Stimulated activated CD8-positive, alpha-beta memory T cell treated with anti-CD3 and anti-CD28 coated beads, Interleukin-4, amount 100 ng/mL, for 1 hour (primary cell): ENCODE measurements around the gene CHD3.
A peak's percentile ranks its signal among the peaks of the same experiment; 100 is the strongest.
"Not testable (repeated sequence)": the region's sequence is repeated elsewhere in the genome, so short reads cannot be mapped to it uniquely, and the experiment has no call there.

Experiments used
- DNase-seq, 2 donors: peaks; one replicate each; pipeline ENCODE4 v3.0.0-alpha.2; 2020; ENCODE audit warnings: low read depth in 2 of 2, low spot score in 1 of 2

Gene CHD3

GRCh38 chr17:7930841-7931631 lies 42.4 kb downstream of the CHD3 start:
- DNase-seq, result no peak

- peak; percentile 98 to 99 for DNase-seq
Measured at GRCh38 chr17:7931709-7932482, 43.3 kb downstream of the CHD3 start, which contains the start of the genes CNTROB and TRAPPC1. CNTROB (plus strand) TSS chr17:7932206; CDS start chr17:7933080, 874 bp downstream. TRAPPC1 (minus strand) TSS chr17:7931946; CDS start chr17:7931829, 117 bp downstream.

DNA sequence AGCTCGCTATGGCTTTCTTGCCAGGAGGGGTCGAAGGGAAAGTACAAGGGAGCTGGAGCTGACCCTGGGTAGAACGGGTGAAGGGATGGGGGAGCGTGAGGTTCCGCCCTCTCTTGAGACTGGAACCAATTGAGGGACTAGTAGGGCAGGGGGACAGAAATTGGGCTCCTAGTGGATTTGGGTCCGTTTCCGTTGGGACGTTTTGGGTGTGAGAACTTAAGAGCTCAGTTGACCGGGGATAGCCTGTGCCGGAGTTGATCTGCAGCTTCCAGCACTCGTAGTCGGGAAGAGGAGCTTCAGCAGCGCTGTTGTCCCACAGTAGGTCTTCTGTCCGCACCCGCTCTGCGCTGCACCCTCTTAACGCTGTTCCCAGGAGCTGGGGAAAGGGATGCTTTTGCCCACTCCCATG lies 43.9 kb downstream of the CHD3 start:
- no peak for DNase-seq

- no peak for DNase-seq
Measured at GRCh38 chr17:7932949-7933348, 44.4 kb downstream of the CHD3 start.

- DNase-seq, result no peak
Measured at GRCh38 chr17:7935859-7936258, 47.3 kb downstream of the CHD3 start.

- no peak for DNase-seq
Measured at GRCh38 chr17:7940034-7940433, 51.4 kb downstream of the CHD3 start.

GRCh38 chr17:7940743-7941142 lies 52.2 kb downstream of the CHD3 start:
- DNase-seq, result no peak

DNA sequence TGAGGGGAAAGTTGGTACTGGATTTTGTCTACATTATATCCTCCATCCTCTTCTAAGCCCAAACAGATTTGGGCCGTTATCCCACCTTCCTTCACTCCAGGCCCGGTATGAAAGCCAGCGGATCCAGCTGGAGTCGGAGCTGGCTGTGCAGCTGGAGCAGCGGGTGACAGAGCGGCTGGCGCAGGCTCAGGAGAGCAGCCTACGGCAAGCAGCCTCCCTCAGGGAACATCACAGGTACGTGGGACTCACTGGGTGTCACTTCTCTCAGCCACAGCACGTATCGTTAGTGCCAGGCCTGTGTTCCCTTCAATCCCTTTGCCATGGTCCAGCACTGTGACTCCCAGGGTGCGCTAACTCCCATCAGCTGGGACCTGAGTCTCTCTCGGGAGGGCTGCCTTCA lies 54.7 kb downstream of the CHD3 start:
- no peak for DNase-seq

GRCh38 chr17:7944326-7944725 lies 55.7 kb downstream of the CHD3 start:
- DNase-seq, result no peak

- no peak for DNase-seq
Measured at GRCh38 chr17:7945651-7946050, 57.1 kb downstream of the CHD3 start.

DNA sequence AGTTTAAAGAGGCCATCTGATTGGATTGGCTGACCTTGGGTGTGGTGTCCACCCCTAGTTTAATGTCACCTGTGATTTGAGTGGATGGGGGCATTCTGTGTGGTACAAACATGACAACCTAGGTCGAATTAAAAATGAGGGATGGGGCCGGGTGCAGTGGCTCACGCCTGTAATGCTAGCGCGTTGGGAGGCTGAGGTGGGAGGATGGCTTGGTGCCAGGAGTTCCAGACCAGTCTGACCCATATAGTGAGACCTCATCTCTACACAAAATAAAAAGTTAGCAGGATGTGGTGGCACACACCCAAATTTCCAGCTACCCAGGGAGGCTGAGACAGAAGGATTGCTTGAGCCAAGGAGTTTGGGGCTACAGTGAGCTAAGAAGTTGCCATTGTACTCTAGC lies 57.9 kb downstream of the CHD3 start:
- DNase-seq, result no peak

DNA sequence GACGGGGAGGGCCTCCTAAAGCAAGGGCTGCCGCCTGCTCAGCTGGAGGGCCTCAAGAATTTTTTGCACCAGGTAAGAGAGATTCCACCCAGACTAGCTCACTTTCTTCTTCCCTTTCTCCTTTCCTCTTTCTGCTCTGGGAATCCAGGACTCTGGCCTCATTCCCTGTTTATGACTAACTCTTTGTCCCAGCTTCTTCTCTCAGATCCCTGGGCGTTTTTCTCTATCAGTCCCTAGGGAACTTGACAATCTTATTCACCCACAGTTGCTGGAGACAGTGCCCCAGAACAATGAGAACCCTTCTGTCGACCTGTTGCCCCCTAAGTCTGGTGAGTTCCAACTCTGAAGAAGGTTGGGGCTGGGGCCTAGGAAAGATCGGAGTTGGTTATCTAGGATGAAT lies 59.1 kb downstream of the CHD3 start:
- DNase-seq, result no peak

DNA sequence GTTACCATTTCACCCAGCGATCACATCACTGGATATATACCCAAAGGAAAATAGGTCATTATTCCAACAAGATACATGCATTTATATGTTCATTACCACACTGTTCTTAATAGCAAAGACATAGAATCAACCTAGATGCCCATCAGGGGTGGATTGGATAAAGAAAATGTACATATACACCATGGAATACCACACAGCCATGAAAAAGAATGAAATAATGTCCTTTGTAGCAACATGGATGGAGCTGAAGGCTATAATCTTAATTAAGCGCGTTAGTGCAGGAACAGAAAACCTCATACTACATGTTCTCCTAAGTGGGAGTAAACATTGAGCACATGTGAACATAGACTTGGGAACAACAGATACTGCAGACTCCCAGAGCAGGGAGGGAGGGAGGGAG lies 62.0 kb downstream of the CHD3 start:
- DNase-seq, result no peak

DNA sequence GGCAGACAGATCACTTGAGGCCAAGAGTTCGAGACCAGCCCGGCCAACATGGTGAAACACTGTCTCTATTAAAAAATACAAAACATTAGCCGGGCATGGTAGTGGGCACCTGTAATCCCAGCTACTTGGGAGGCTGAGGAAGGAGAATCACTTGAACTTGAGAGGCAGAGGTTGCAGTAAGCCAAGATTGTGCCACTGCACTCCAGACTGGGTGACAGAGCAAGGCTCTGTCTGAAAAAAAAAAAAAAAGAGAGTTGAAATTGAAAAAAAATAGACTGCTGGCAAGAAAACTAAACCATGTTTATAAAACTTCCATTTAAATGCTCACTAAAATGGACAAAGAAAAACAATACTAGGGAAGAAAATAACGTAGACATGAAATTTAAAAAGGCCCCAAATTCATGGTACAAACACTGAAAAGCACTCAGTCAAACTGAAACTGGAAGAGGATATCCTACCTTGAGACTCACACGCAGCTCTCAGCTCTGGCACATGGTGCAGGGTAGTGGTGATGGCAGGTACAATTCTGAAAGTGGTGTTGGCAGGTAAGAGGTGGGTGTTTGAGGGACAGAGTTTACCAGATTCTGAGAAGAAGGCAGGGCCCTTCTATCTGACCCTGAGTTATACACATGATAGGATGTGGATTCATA lies 62.7 kb downstream of the CHD3 start:
- DNase-seq, result no peak

DNA sequence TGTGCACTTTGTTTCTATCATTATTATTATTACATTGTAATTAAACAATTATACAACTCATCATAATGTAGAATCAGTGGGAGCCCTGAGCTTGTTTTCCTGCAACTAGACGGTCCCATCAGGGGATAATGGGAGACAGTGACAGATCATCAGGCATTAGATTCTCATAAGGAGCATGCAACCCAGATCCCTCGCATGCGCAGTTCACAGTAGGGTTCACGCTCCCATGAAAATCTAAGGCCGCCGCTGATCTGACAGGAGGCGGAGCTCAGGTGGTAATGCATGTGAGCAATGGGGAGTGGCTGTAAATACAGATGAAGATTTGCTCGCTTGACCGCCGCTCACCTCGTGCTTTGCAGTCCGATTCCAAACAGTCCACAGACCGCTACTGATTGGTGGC lies 64.7 kb downstream of the CHD3 start:
- DNase-seq, result not testable (repeated sequence)

- no peak for DNase-seq
Measured at GRCh38 chr17:7955414-7956227, 67.0 kb downstream of the CHD3 start.

- no peak for DNase-seq
Measured at GRCh38 chr17:7956228-7956965, 67.8 kb downstream of the CHD3 start.

GRCh38 chr17:7959503-7960253 lies 71.1 kb downstream of the CHD3 start:
- DNase-seq, result no peak

GRCh38 chr17:7961421-7961820 lies 72.8 kb downstream of the CHD3 start:
- no peak for DNase-seq
